Heart right ventricle (tissue), 16 donors: Measurements from ENCODE around the gene CD300LG. TPM values are rescaled to one million over a fixed set of nuclear protein-coding genes. Genes with fewer than 3 reads are reported as not detected.

Experiments used
- ATAC-seq, 8 donors: fragments of 200-7000 bp; cut with Tn5 transposase; one replicate each; pipeline ENCODE4 v1.9.1; 2020; ENCODE audit warnings: mild to moderate bottlenecking in 8 of 8, moderate library complexity in 8 of 8, moderate number of reproducible peaks in 1 of 8
- DNase-seq, 2 donors: peaks; one replicate each; pipeline ENCODE4 v3.0.0-alpha.2; 2020
- H3K27ac ChIP-seq, 10 donors: fragments of 200-600 bp; sonication (generic) in 2 of 10; one replicate each; pipeline versions ENCODE4 v1.5.0 to v1.8.0; 2020 to 2022; ENCODE audit warnings: mild to moderate bottlenecking in 3 of 10
- H3K27me3 ChIP-seq, 7 donors: fragments of 200-600 bp; one replicate each; pipeline ENCODE4 v1.8.0; 2021 to 2022; ENCODE audit warnings: mild to moderate bottlenecking in 2 of 7
- H3K36me3 ChIP-seq, 9 donors: fragments of 200-600 bp; sonication (generic) in 1 of 9; one replicate each; pipeline versions ENCODE4 v1.5.0 to v1.8.0; 2020 to 2022; ENCODE audit warnings: mild to moderate bottlenecking in 2 of 9
- H3K4me1 ChIP-seq, 9 donors: fragments of 200-600 bp; sonication (generic) in 1 of 9; one replicate each; pipeline versions ENCODE4 v1.5.0 to v1.8.0; 2020 to 2022; ENCODE audit warnings: mild to moderate bottlenecking in 4 of 9
- H3K4me3 ChIP-seq, 10 donors: fragments of 200-600 bp; sonication (generic) in 2 of 10; one replicate each; pipeline versions ENCODE4 v1.5.0 to v1.8.0; 2020 to 2022; ENCODE audit warnings: mild to moderate bottlenecking in 7 of 10, moderate library complexity in 2 of 10
- H3K9me3 ChIP-seq, 11 donors: fragments of 200-600 bp in 10 of 11; sonication (generic) in 2 of 11; one replicate each; pipeline versions ENCODE4 v1.5.0 to v1.8.0; 2013 to 2022; ENCODE audit warnings: mild to moderate bottlenecking in 2 of 11, control low read depth in 1 of 11, moderate library complexity in 1 of 11
- WGBS, 2 donors: extraction: QIAGEN DNeasy Blood & Tissue Kit; methylation state at CpG; one replicate each; pipeline ENCODE4 v1.1.7; 2013; ENCODE audit warnings: inconsistent platforms in 1 of 2; 5-methylcytosine and 5-hydroxymethylcytosine counted together
- intact Hi-C, 10 donors: fragments of 100-400 bp; cut with DNase I; formaldehyde crosslinking; loops; one replicate each; pipeline versions ENCODE4 v1.11.1 to v1.14.2; 2022
- polyA plus RNA-seq, 2 donors: library from polyadenylated mRNA; stranded (reverse); fragments of 200-250 nt; gene quantifications; one replicate each; pipeline ENCODE4 v1.2.3, GENCODE V29; 2013
- total RNA-seq, 10 donors: library from RNA; stranded (reverse); fragmentation: NEBNext Ultra II Directional in 3 of 10; extraction: Animal tissue kit (Norgen Biotek cat#: 25700) in 3 of 10; gene quantifications; one replicate each; pipeline versions ENCODE4 v1.2.1 to v1.2.4, GENCODE V29; 2021 to 2023
- TF ChIP-seq, protein P1 (sequence below), 9 donors: fragments of 200-600 bp; sonication (generic) in 2 of 9; IDR thresholded peaks; one replicate each; pipeline versions ENCODE4 v1.5.0 to v1.8.0; 2021 to 2022; ENCODE audit warnings: antibody characterized with exemption in 9 of 9, mild to moderate bottlenecking in 5 of 9, moderate library complexity in 1 of 9
- donor health status: Arrhythmogenic right ventricular cardiomyopathy.
- donor health status: ischemic (EF 13 %, LVEDD 7.1; RV severe dilation, severe dysfunction).
- donor health status: healthy with polysubstance abuse.
- donor health status: DM: no; HTN: yes; CAD: no.
- donor health status: DM: no; HTN: no; CAD: no.
- donor health status: ischemic (EF 25% LVEDD 6.9; RV normal size, moderate dysfunction).
- donor health status: ischemic (EF 25% LVEDD 5.7; RV mildly dilated, moderate dysfunction).
- donor health status: healthy.
- donor health status: DM: yes; HTN: yes; CAD: no.
- donor health status: Ischemic cardiomyopathy.
- donor health status: ischemic (EF 35%, LVEDD 5.7; RV mildly dilated, moderate dysfunction).
- donor health status: nonischemic (EF 11% LVEDD 7.7; RV severe dilation, severe dysfunction).
- donor health status: DM: yes; HTN: yes; CAD: no.
- donor health status: PGD.
- donor health status: ischemic (EF 29% LVEDD 5.4; RV normal size, mild dysfunction).
- donor health status: nonischemic (EF 23%, LVEDD 6.1; RV moderate dilation, normal function).

Gene CD300LG
- total and polyA plus RNA-seq, 12 donors = 3.8 to 70.9 (median 14.5) TPM

DNA sequence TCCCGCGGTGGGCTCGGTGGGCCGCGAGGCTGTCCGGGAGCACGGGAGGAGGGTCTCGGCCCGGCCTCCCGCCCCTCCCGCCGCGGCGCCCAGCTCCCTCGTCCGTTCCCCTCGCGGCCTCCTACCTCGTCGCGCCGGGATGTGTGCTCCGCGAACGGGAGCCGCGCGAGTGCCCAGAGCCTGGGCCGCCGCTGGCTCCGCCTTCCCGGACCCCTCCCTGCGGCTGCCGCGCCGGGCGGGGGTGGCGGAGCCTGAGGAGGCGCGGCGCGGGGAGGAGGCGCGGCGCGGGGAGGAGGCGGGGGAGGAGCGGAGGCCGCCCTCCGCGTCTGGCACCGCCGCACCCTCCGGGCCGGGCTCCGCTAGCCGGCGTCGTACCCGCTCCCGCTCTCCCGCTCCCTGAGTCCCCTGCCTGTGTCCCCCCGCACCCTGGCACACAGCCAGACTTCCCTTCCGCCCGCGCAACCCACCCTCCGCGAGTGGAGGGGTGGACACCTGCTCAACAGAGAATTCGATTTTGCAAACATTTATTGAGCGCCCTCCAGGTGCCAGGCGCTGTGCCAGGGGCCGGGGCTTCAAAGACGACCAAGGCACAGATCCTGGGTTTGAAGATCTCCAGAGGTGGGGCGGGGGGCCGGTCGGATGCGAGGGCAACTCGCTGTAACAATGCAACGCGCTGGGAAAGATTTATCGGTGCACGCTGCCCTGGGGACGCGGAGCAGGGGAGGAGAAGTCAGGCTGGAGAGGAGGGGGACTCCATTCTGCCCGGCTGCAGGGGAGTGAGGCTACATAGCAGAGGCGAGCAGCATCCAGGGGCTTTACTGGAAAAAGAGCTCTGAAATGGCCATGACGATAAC is 13.8 kb upstream of the CD300LG start, which contains the start of gene MPP3:
MPP3 (minus strand) TSS at position 171 of the 854 bp plus-strand sequence. CDS start 1,240 bp downstream, outside the sequence.
- no peaks in the 10 kb centered on the region for H3K9me3 ChIP-seq
- DNase-seq = peak; percentile 58 to 76
- peak within 1 kb of the TSS; percentile 68 to 91 (median 85) for H3K27ac ChIP-seq
- H3K4me3 ChIP-seq = peak within 1 kb of the TSS; percentile 56 to 85 (median 72)
- TF ChIP-seq, protein P1, sequence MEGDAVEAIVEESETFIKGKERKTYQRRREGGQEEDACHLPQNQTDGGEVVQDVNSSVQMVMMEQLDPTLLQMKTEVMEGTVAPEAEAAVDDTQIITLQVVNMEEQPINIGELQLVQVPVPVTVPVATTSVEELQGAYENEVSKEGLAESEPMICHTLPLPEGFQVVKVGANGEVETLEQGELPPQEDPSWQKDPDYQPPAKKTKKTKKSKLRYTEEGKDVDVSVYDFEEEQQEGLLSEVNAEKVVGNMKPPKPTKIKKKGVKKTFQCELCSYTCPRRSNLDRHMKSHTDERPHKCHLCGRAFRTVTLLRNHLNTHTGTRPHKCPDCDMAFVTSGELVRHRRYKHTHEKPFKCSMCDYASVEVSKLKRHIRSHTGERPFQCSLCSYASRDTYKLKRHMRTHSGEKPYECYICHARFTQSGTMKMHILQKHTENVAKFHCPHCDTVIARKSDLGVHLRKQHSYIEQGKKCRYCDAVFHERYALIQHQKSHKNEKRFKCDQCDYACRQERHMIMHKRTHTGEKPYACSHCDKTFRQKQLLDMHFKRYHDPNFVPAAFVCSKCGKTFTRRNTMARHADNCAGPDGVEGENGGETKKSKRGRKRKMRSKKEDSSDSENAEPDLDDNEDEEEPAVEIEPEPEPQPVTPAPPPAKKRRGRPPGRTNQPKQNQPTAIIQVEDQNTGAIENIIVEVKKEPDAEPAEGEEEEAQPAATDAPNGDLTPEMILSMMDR (IDR thresholded peaks at IDR 0.05) = no peak
- 2 to 3% methylated on average over 58 to 79 of the region's 87 CpGs for WGBS, 2 donors
- H3K27me3 ChIP-seq = peaks cover 0 to 25% (median 0%) of the 10 kb centered on the region in 7 donors
- intact Hi-C loops = loop anchor here in 6 of 10 donors (2.0 to 5.0 kb wide), 3 partner anchors 51 to 56 kb away; partner anchors contain the start of genes DUSP3 (in 4 of the 6) and CFAP97D1 (in 2 of the 6)
- H3K36me3 ChIP-seq = peaks cover 0 to 25% (median 0%) of the 10 kb centered on the region in 9 donors
- peaks cover 2 to 49% (median 27%) of the 10 kb centered on the region in 9 donors for H3K4me1 ChIP-seq
- ATAC-seq = peak; percentile 68 to 93 (median 80)

GRCh38 chr17:43834106-43834505 is 12.9 kb upstream of the CD300LG start:
- whole genome bisulfite sequencing, 2 donors = 70 to 73% methylated on average over 2 of the region's 2 CpGs
- Histone ChIP-seq H3K4me1 (peaks cover 2 to 40% (median 21%) of the 10 kb centered on the region in 9 donors), H3K27me3 (peaks cover 0 to 25% (median 0%) of the 10 kb centered on the region in 7 donors), H3K36me3 (peaks cover 0 to 15% (median 0%) of the 10 kb centered on the region in 9 donors), H3K4me3 (no peak overlapping the region), H3K9me3 (no peaks in the 10 kb centered on the region), H3K27ac (no peak overlapping the region)
- intact Hi-C loops = loop anchor here in 5 of 10 donors (5.0 kb wide), 2 partner anchors 52 to 57 kb away; partner anchors contain the start of genes DUSP3 (in 3 of the 5) and CFAP97D1 (in 2 of the 5)
- TF ChIP-seq, protein P1 (IDR thresholded peaks at IDR 0.05) = no peak
- ATAC-seq = no peak
- DNase-seq = no peak

- ATAC-seq (peak in 2 of 8 donors; percentile 34 to 47), DNase-seq (no peak)
- H3K9me3 ChIP-seq = no peaks in the 10 kb centered on the region
- WGBS, 2 donors = 30 to 43% methylated on average over 7 of the region's 7 CpGs
- peaks cover 0 to 19% (median 9%) of the 10 kb centered on the region in 9 donors for H3K4me1 ChIP-seq
- no peaks in the 10 kb centered on the region for H3K27me3 ChIP-seq
- no peak overlapping the region for H3K27ac ChIP-seq
- H3K36me3 ChIP-seq = no peaks in the 10 kb centered on the region
- TF ChIP-seq, protein P1 (IDR thresholded peaks at IDR 0.05) = no peak
- intact Hi-C loops = loop anchor here in 7 of 10 donors (10.0 kb wide), 3 partner anchors 55 to 155 kb away; partner anchors contain the start of gene CFAP97D1 (in 2 of the 7)
- H3K4me3 ChIP-seq = no peak overlapping the region
These were observed 7.3 kb upstream of the CD300LG start for GRCh38 chr17:43839670-43840108.

GRCh38 chr17:43840814-43841213 is 6.2 kb upstream of the CD300LG start:
- 46 to 54% methylated on average over 4 of the region's 4 CpGs for WGBS, 2 donors
- Histone ChIP-seq H3K4me3 (no peak overlapping the region), H3K9me3 (no peaks in the 10 kb centered on the region), H3K36me3 (no peaks in the 10 kb centered on the region), H3K27ac (no peak overlapping the region), H3K27me3 (no peaks in the 10 kb centered on the region), H3K4me1 (peaks cover 0 to 20% (median 10%) of the 10 kb centered on the region in 9 donors)
- TF ChIP-seq, protein P1 (IDR thresholded peaks at IDR 0.05) = peak in 7 of 9 donors; percentile 26 to 49 (median 33)
- ATAC-seq = peak in 7 of 8 donors; percentile 24 to 75 (median 62)
- intact Hi-C loops = loop anchor here in 7 of 10 donors (10.0 kb wide), 3 partner anchors 56 to 156 kb away; partner anchors contain the start of gene CFAP97D1 (in 2 of the 7)
- DNase-seq = no peak
